ENCODE measurements around the gene NOC2L. TPM values are rescaled to one million over a fixed set of nuclear protein-coding genes. Genes with fewer than 3 reads are reported as not detected.
"Not testable (repeated sequence)": the region's sequence is repeated elsewhere in the genome, so short reads cannot be mapped to it uniquely, and the experiment has no call there.

Gene NOC2L
- total RNA-seq, 4 donors from 2014 or later, result 35.3 to 54.1 (median 47.5) TPM

DNA sequence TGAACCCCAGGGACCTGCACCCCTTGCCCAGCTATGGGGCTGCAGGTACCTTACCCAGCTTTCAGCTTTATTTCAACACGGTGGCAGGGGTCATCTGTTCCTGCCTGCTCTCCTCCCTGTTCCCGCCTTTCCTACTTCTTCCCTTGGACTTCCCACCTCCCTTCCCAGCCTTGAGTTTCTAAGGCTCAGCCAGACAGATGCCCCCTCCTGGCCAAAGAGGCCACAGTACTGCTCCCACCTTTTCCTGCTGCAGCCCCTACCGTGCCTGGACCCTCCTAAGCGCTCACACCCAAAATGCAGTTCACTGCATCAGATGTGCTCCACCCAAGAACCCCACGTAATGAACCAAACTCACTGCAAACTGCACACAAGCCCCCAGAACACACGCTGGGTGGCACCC lies 7.7 kb downstream of the NOC2L start:
- Histone ChIP-seq H3K36me3 (peaks cover 75 to 100% (median 100%) of the 10 kb centered on the region in 4 donors), H3K27me3 (no peaks in the 10 kb centered on the region), H3K4me1 (peaks cover 0 to 9% (median 0%) of the 10 kb centered on the region in 4 donors), H3K4me3 (no peak overlapping the region), H3K9me3 (no peaks in the 10 kb centered on the region), H3K27ac (replicated peaks in 1 of 4) (no peak overlapping the region)
- TF ChIP-seq, protein P1, sequence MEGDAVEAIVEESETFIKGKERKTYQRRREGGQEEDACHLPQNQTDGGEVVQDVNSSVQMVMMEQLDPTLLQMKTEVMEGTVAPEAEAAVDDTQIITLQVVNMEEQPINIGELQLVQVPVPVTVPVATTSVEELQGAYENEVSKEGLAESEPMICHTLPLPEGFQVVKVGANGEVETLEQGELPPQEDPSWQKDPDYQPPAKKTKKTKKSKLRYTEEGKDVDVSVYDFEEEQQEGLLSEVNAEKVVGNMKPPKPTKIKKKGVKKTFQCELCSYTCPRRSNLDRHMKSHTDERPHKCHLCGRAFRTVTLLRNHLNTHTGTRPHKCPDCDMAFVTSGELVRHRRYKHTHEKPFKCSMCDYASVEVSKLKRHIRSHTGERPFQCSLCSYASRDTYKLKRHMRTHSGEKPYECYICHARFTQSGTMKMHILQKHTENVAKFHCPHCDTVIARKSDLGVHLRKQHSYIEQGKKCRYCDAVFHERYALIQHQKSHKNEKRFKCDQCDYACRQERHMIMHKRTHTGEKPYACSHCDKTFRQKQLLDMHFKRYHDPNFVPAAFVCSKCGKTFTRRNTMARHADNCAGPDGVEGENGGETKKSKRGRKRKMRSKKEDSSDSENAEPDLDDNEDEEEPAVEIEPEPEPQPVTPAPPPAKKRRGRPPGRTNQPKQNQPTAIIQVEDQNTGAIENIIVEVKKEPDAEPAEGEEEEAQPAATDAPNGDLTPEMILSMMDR (IDR thresholded peaks at IDR 0.05), result no peak
- no peak for TF ChIP-seq EP300 (IDR thresholded peaks at IDR 0.05)
- TF ChIP-seq POLR2A (IDR thresholded peaks at IDR 0.05; ENCODE audit: low read depth), result no peak
- no peak for TF ChIP-seq POLR2AphosphoS5 (IDR thresholded peaks at IDR 0.05)
- DNase-seq (ENCODE audit: extremely low spot score), result no peak
- intact Hi-C loops (cut with DNase I), result no loop called here
- WGBS, result 71% methylated on average over 6 of the region's 6 CpGs

DNA sequence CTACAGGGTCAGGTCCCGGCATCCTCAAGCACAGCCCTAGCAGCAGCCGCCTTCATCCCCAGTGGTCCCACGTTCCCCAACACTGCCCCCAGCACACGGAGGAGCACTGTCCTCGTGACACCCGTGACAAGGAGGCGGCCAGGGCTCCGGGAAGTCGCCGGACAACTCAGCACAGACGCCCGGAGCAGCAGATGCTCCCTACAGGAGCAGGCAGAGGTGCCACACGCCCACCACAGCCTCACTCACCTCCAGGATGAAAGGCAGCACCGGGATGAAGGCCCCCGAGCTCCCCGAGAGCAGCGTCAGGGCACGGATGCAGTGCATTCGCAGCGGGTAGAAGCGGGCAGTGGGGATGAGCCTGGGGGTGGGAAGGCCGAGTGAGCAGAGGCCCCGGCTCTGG lies 8.2 kb downstream of the NOC2L start:
- Histone ChIP-seq H3K36me3 (peaks cover 75 to 100% (median 100%) of the 10 kb centered on the region in 4 donors), H3K27me3 (no peaks in the 10 kb centered on the region), H3K4me1 (peaks cover 0 to 4% (median 0%) of the 10 kb centered on the region in 4 donors), H3K9me3 (no peaks in the 10 kb centered on the region), H3K27ac (replicated peaks in 1 of 4) (no peak overlapping the region), H3K4me3 (no peak overlapping the region)
- TF ChIP-seq, protein P1 (IDR thresholded peaks at IDR 0.05), result no peak
- TF ChIP-seq POLR2AphosphoS5 (IDR thresholded peaks at IDR 0.05) (no peak), POLR2A (IDR thresholded peaks at IDR 0.05; ENCODE audit: low read depth) (no peak), EP300 (IDR thresholded peaks at IDR 0.05) (no peak)
- 93% methylated on average over 23 of the region's 23 CpGs for WGBS
- intact Hi-C loops (cut with DNase I), result no loop called here
- no peak for DNase-seq (ENCODE audit: extremely low spot score)

DNA sequence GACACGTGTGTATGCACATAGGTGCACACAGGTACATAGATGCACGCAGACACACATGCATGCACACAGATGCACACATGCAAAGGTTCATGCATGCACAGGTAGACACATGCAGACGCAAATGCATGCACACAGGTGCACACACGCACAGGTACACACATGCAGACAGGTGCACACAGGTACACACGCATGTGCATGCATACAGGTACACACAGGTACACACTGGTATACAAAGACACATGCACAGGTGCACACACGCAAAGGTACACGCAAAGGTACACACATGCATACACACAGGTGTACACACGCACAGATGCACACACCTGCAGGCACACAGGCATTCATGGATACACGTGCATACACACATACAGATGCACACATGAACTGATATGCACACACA lies 8.8 kb downstream of the NOC2L start:
- intact Hi-C loops (cut with DNase I), result no loop called here

DNA sequence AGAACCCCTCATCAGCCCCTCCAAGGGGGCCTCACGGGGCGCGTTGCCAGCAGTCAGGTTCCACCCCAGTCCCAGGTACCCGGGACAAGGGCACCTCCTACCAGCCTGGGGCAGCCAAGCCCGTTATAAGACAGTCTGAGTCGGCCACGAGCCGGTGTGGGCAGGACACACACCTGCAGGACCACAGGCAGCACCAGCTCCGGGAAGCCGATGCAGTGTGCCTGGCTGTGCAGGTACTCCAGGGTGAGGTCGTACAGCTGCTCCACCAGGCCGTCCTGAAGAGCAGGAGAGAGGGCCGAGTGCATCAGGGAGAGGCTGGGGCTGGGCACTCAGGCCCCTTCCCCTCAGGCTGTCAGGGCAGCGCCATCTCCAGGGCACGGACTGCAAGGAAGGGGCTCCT lies 11.1 kb downstream of the NOC2L start:
- peaks cover under 1 to 18% (median 13%) of the 10 kb centered on the region in 4 donors for H3K4me1 ChIP-seq
- intact Hi-C loops (cut with DNase I), result no loop called here
- H3K27ac ChIP-seq (replicated peaks in 1 of 4), result no peak overlapping the region
- no peak overlapping the region for H3K4me3 ChIP-seq
- TF ChIP-seq, protein P1 (IDR thresholded peaks at IDR 0.05), result no peak
- TF ChIP-seq POLR2AphosphoS5 (IDR thresholded peaks at IDR 0.05) (no peak), POLR2A (IDR thresholded peaks at IDR 0.05; ENCODE audit: low read depth) (no peak), EP300 (IDR thresholded peaks at IDR 0.05) (no peak)
- no peak for DNase-seq (ENCODE audit: extremely low spot score)
- 100% methylated on average over 2 of the region's 15 CpGs for WGBS
- peaks cover 0 to 10% (median 3%) of the 10 kb centered on the region in 4 donors for H3K27me3 ChIP-seq
- H3K9me3 ChIP-seq, result no peaks in the 10 kb centered on the region
- H3K36me3 ChIP-seq, result peaks cover 46 to 87% (median 85%) of the 10 kb centered on the region in 4 donors

More for the DNA sequence above, 8.8 kb downstream of the NOC2L start:
- no peak overlapping the region for H3K4me3 ChIP-seq
- no peaks in the 10 kb centered on the region for H3K27me3 ChIP-seq
- peaks cover 69 to 100% (median 100%) of the 10 kb centered on the region in 4 donors for H3K36me3 ChIP-seq
- WGBS, result 75% methylated on average over 4 of the region's 9 CpGs
- H3K27ac ChIP-seq (replicated peaks in 1 of 4), result no peak overlapping the region
- no peaks in the 10 kb centered on the region for H3K4me1 ChIP-seq
- no peak for DNase-seq (ENCODE audit: extremely low spot score)
- TF ChIP-seq, protein P1 (IDR thresholded peaks at IDR 0.05), result no peak
- TF ChIP-seq EP300 (IDR thresholded peaks at IDR 0.05) (no peak), POLR2A (IDR thresholded peaks at IDR 0.05; ENCODE audit: low read depth) (no peak), POLR2AphosphoS5 (IDR thresholded peaks at IDR 0.05) (no peak)
- no peaks in the 10 kb centered on the region for H3K9me3 ChIP-seq

DNA sequence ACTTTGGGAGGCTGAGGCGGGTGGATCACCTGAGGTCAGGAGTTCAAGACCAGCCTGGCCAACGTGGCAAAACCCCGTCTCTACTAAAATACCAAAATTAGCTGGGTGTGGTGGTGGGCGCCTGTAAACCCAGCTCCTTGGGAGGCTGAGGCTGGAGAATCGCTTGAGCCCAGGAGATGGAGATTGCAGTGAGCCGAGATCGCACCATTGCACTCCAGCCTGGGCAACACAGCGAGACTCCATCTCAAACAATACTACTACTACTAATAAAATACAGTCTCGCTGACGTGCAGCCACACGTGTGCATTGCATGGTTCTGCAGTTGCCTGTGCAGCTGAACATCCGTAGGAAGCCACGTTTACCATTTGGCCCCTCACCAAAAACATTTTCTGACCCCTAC lies 12.2 kb downstream of the NOC2L start:
- DNase-seq (ENCODE audit: extremely low spot score); H3K4me3 ChIP-seq; H3K27ac ChIP-seq (replicated peaks in 1 of 4); intact Hi-C loops (cut with DNase I); H3K9me3 ChIP-seq: not testable (repeated sequence)
- 87% methylated on average over 10 of the region's 13 CpGs for WGBS
- Histone ChIP-seq H3K36me3 (peaks cover 38 to 75% (median 74%) of the 10 kb centered on the region in 4 donors), H3K4me1 (peaks cover 12 to 30% (median 24%) of the 10 kb centered on the region in 4 donors), H3K27me3 (peaks cover 0 to 21% (median 14%) of the 10 kb centered on the region in 4 donors)

Data from esophagus muscularis mucosa (tissue), 4 donors.